H54 (cell line): ENCODE results near the gene STK35.
"Not testable (repeated sequence)": the region's sequence is repeated elsewhere in the genome, so short reads cannot be mapped to it uniquely, and the experiment has no call there.

Source experiments
- DNase-seq: peaks from one replicate; pipeline ENCODE4 v3.0.0; 2011; ENCODE audit warnings: low spot score, mixed read lengths; ENCODE audit not compliant: insufficient read length
- FAIRE-seq: peaks from 3 replicates; lab custom pipeline; 2011; peaks lifted over from hg19 to GRCh38; lab: Jason Lieb, UNC
- POLR2A ChIP-seq: IDR thresholded peaks from 2 replicates; pipeline ENCODE4 v1.6.1; 2011; ENCODE audit warnings: low read depth, mild to moderate bottlenecking, low read length

STK35 gene

GRCh38 chr20:2183381-2183780 lies 81.8 kb downstream of the STK35 start:
- no peak for TF ChIP-seq POLR2A
- no peak for FAIRE-seq
- DNase-seq, result no peak

GRCh38 chr20:2184933-2185332 lies 83.3 kb downstream of the STK35 start:
- FAIRE-seq, result not testable (repeated sequence)

GRCh38 chr20:2195614-2196013 lies 94.0 kb downstream of the STK35 start:
- no peak for DNase-seq
- no peak for FAIRE-seq
- no peak for TF ChIP-seq POLR2A

More at GRCh38 chr20:2184933-2185332, 83.3 kb downstream of the STK35 start:
- not testable (repeated sequence) for DNase-seq

- no peak for FAIRE-seq
- DNase-seq, result no peak
- TF ChIP-seq POLR2A, result no peak
These were observed 95.5 kb downstream of the STK35 start for GRCh38 chr20:2197166-2197565.
